Middle frontal gyrus (tissue), 1 donor: ENCODE data around the gene CITED1.

ENCODE experiments used
- DNase-seq: peaks from one replicate; pipeline ENCODE4 v3.0.0-alpha.2; 2015; ENCODE audit warnings: low spot score; ENCODE audit errors: extremely low spot score

The CITED1 gene

GRCh38 chrX:72270316-72270866, 35.3 kb downstream of the CITED1 start:
- DNase-seq, result no peak

GRCh38 chrX:72269671-72270251, 36.0 kb downstream of the CITED1 start:
- no peak for DNase-seq

DNA sequence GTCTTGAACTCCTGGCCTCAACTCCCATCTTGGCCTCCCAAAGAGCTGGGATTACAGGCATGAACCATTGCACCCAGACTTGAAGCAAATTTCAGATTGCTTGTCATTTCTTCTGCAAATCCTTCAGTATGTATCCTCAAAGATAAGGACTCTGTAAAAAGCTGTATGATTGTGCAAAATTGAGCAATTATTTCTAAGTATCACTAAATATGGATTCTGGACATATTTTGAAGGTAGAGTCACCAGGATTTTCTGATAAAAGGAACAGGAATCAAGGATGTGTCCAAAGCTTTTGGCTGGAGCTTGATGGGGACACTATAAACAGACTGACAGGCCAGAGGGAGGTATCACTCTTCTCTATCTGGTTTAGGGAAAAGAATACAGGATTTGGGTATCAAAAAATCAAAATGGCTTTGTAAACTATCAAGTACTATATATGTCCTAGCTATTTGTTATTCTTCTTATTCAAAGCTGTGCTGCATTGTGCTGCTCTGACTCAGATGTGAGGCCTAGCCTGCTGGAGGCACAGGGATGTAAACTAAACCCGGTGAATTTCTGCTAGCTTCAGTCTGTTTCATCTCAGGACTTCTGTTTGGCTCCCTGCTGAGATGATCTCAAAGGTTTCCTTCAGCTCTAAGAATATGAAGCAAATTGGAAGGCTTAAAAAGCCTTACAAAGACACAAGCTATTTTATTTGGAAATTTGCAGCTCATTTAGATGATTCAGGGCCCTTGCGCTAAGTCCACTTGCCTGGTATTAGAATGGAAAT, 36.9 kb downstream of the CITED1 start:
- no peak for DNase-seq

GRCh38 chrX:72265263-72265662, 40.5 kb downstream of the CITED1 start:
- no peak for DNase-seq

DNA sequence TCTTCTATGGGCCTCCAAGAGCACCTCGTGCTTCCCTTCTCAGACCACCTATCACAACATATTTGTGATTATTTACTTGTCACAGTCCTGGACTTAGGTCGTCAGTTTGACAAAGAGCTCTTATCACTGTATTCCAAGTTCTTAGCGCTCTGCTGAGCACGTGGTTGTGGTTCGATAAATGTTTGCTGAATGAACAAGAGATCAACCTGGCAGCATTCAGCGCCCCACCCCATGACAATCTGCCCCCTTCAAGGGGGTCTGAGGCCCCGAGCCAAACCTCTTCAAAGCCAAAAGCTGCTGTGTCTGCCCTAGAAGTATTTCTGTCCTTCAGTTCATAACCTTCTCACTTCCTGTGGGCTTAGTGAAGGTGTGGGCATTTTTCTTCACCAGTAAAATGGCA, 43.6 kb downstream of the CITED1 start:
- no peak for DNase-seq

- no peak for DNase-seq
These were observed 45.3 kb downstream of the CITED1 start for GRCh38 chrX:72260448-72260847.

DNA sequence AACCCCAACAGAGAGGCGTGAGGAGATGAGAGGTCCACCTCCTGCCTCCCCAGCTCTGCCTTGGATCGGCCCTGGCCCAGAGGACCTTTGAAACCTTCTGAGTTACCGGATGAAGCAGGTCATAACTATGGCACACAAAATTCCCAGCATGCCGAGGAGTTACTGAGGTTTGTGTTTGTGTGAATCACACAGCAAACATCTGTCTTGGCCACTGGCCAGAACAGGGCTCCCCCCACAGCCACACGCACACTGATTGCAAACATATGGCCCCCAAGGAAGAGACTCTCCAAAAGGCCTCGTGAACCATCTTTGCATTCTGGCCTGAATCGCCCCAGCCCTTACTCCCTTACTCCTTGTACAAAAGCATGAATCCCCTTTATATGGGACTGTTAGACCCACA, 47.5 kb downstream of the CITED1 start:
- no peak for DNase-seq

DNA sequence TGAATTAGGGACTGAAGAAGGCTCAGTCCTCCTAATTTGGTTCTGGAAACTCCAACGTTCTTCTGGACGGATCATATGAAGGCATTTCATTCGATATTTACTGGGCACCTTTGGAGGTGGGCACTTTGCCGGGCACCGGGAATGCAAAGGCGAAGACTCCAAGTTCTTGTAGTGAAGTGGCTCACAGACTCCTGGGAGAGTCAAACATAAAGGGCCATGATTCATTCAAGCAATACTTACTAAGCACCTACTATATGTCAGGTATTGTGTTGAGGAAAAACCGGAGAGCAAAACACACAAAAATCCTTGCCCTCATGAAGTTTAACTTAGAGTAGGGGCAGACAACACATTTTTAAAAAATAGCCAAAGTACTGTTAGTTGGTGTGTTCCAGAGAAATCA, 49.9 kb downstream of the CITED1 start:
- DNase-seq, result no peak

DNA sequence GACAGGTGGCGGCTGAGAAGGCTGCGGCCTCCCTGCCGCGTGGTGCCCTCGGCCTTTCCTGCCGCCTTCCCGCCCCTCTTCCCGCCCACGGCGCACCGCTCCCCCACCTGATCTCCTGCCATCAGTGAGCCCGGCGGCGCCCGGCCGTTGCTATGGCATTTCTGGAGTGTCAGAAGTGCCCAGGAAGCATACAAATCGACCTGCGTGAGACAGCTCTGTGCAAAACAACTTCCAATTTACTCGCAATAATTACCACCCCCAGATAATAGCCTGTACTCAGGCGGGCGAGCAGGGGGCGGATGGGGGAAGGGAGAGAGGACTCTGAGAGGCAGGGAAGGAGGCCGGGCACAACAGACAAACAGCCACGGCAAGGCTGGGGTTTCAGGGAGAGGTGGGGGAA, 50.3 kb downstream of the CITED1 start:
- no peak for DNase-seq

DNA sequence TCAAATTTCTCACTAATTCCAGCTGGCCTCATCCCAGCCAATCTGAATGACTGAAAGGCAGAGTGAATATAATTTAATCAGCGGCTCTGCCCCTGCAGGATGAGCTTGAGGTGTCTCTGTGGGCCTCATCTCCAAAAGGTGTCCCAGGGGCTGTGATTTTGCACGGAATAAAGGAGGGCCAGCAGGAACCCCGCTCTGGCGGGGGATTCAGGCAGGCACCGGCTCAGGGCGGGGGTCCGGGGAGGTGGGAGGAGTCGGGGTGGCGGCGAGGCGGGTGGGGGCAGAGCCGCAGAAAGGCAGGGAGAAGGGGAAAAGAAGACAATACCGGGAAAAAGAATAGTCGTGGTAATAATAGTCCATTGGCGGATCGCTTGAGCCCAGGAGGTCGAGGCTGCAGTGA, 50.9 kb downstream of the CITED1 start:
- DNase-seq, result no peak

GRCh38 chrX:72253686-72254085, 52.0 kb downstream of the CITED1 start:
- no peak for DNase-seq
